HepG2 (cell line): ENCODE measurements around the gene MYO10. TPM values are rescaled to one million over a fixed set of nuclear protein-coding genes. Genes with fewer than 3 reads are reported as not detected.

Experiments
- ATAC-seq: fragments of 200-7000 bp; cut with Tn5 transposase; 3 replicates; pipeline ENCODE4 v1.9.1; 2020; ENCODE audit warnings: mild to moderate bottlenecking, moderate library complexity
- BruUV-seq: library from RNA; stranded (reverse); fragments of 400-500 nt; replicated peaks from 2 replicates; lab custom pipeline; 2021; lab: Mats Ljungman, UMichigan
- CTCF ChIA-PET: fragments of 300-600 bp; formaldehyde crosslinking; extraction: SDS; loops from one replicate; lab custom pipeline; 2021; ENCODE audit warnings: low total read pairs, inconsistent platforms, low intra/inter-chr PET ratio; lab: Yijun Ruan, JAX
- POLR2A ChIA-PET: fragments of 350-600 bp; sonication (Branson Sonifier 250); formaldehyde crosslinking; loops from one replicate; lab custom pipeline; 2020; ENCODE audit warnings: antibody characterized with exemption, inconsistent platforms; lab: Yijun Ruan, JAX
- DNase-seq: peaks from one replicate; pipeline ENCODE4 v3.0.0-alpha.2; 2015; ENCODE audit warnings: low spot score
- FAIRE-seq: peaks from 3 replicates; lab custom pipeline; 2011; peaks lifted over from hg19 to GRCh38; lab: Jason Lieb, UNC
- H2AFZ ChIP-seq: one replicate; pipeline ENCODE4 v1.6.1; 2011; ENCODE audit warnings: low read length, inconsistent platforms
- H3K27ac ChIP-seq: fragments of 300-600 bp; 3 replicates; pipeline ENCODE4 v1.8.0; 2011; ENCODE audit warnings: mixed run types, mild to moderate bottlenecking, mixed read lengths, low read length, inconsistent platforms; ENCODE audit not compliant: insufficient read depth; ENCODE audit errors: extremely low read length
- H3K27me3 ChIP-seq, 2 experiments: fragments of 200-600 bp in 1 of 2; 2 replicates in 1 of 2; 3 replicates in 1 of 2; pipeline versions ENCODE4 v1.6.0 to v1.8.0; 2011; ENCODE audit warnings: low read length in 2 of 2, mild to moderate bottlenecking in 2 of 2, moderate library complexity in 2 of 2, inconsistent platforms in 1 of 2; ENCODE audit not compliant: insufficient read depth in 2 of 2, control insufficient read depth in 1 of 2
- H3K36me3 ChIP-seq, 2 experiments: fragments of 200-600 bp in 1 of 2; replicated peaks in 1 of 2; 2 replicates in 1 of 2; 3 replicates in 1 of 2; pipeline versions ENCODE4 v1.5.1 to v1.8.0; 2011; ENCODE audit warnings: low read length in 2 of 2, inconsistent platforms in 1 of 2; ENCODE audit not compliant: insufficient read depth in 2 of 2, control insufficient read depth in 1 of 2
- H3K4me1 ChIP-seq: 2 replicates; pipeline ENCODE4 v1.5.1; 2012; ENCODE audit warnings: low read length, inconsistent platforms; ENCODE audit not compliant: insufficient read depth
- H3K4me2 ChIP-seq: 2 replicates; pipeline ENCODE4 v1.6.0; 2011; ENCODE audit warnings: low read depth, low read length, inconsistent platforms
- H3K4me3 ChIP-seq, 3 experiments: fragments of 200-600 bp in 1 of 3; sonication (generic), shearing (Covaris generic) in 1 of 3; replicated peaks in 1 of 3; 2 replicates each; pipeline ENCODE4 v1.5.1; 2011 to 2016; ENCODE audit warnings: low read length in 3 of 3, inconsistent platforms in 2 of 3, low read depth in 2 of 3, mild to moderate bottlenecking in 2 of 3, control low read depth in 1 of 3, mixed read lengths in 1 of 3; ENCODE audit not compliant: insufficient read depth in 1 of 3
- H3K79me2 ChIP-seq: one replicate; pipeline ENCODE4 v1.6.1; 2011; ENCODE audit warnings: low read length, inconsistent platforms; ENCODE audit not compliant: insufficient read depth
- H3K9ac ChIP-seq: 2 replicates; pipeline ENCODE4 v1.6.0; 2011; ENCODE audit warnings: mild to moderate bottlenecking, low read depth, low read length, inconsistent platforms; ENCODE audit not compliant: insufficient read depth
- H3K9me3 ChIP-seq: 2 replicates; pipeline ENCODE4 v1.5.1; 2012; ENCODE audit warnings: mild to moderate bottlenecking, low read length
- H4K20me1 ChIP-seq: 2 replicates; pipeline ENCODE4 v1.6.0; 2011; ENCODE audit warnings: inconsistent platforms, mild to moderate bottlenecking, low read length, moderate library complexity; ENCODE audit not compliant: insufficient read depth
- CEBPB ChIP-seq: IDR thresholded peaks from 2 replicates; pipeline ENCODE4 v1.6.1; 2011; ENCODE audit warnings: low read depth, low read length, improper control_type of control experiment, borderline replicate concordance
- HNRNPK ChIP-seq: fragments of 200-400 bp; formaldehyde crosslinking; IDR thresholded peaks from 2 replicates; pipeline ENCODE4 v1.6.1; 2018; ENCODE audit warnings: low read length, low read depth, moderate library complexity, mild to moderate bottlenecking; ENCODE audit not compliant: poor library complexity, severe bottlenecking
- NR2F1 ChIP-seq, 2 experiments: fragments of 450-650 bp in 1 of 2; formaldehyde crosslinking in 1 of 2; IDR thresholded peaks; 2 replicates each; pipeline versions ENCODE4 v1.5.0 to v1.6.1; 2016 to 2020; ENCODE audit warnings: mild to moderate bottlenecking in 1 of 2, missing compliant biosample characterization in 1 of 2, missing genetic modification reagents in 1 of 2, moderate library complexity in 1 of 2
- PCBP2 ChIP-seq: fragments of 200-400 bp; formaldehyde crosslinking; optimal IDR thresholded peaks from 2 replicates; pipeline ENCODE3; 2018; ENCODE audit warnings: low read length, low read depth; ENCODE audit not compliant: poor library complexity, severe bottlenecking
- ZNF607 ChIP-seq: sonication (generic); formaldehyde crosslinking; IDR thresholded peaks from 2 replicates; pipeline ENCODE4 v1.5.1; 2020; ENCODE audit warnings: missing genetic modification reagents, mild to moderate bottlenecking, borderline replicate concordance
- ZNF615 ChIP-seq: sonication (generic); formaldehyde crosslinking; IDR thresholded peaks from 2 replicates; pipeline ENCODE4 v1.5.0; 2020; ENCODE audit warnings: mild to moderate bottlenecking, missing genetic modification reagents, borderline replicate concordance
- WGBS: methylation state at CpG from one replicate; pipeline ENCODE4 v1.1.6; 2017; ENCODE audit warnings: low lambda C conversion rate; 5-methylcytosine and 5-hydroxymethylcytosine counted together
- in situ Hi-C: cut with HindIII; loops from 2 replicates; pipeline ENCODE4 v1.10.0; 2017; ENCODE audit warnings: low pct_unique_long_range_greater_than_20kb; ENCODE audit not compliant: extremely low pct_ligation_motif_present
- intact Hi-C: fragments of 100-400 bp; cut with micrococcal nuclease; formaldehyde crosslinking; loops from one replicate; pipeline ENCODE4 v1.10.0; 2022; ENCODE audit not compliant: unreplicated experiment
- polyA plus RNA-seq, 8 experiments: library from polyadenylated mRNA; depleted of rRNA in 3 of 8; stranded (reverse) in 7 of 8; unstranded in 1 of 8; fragments of >200 nt; fragmentation: Illumina TruSeq in 4 of 8; extraction: Trizol in 4 of 8; gene quantifications; 2 replicates each; pipeline versions ENCODE4 v1.2.1 to v1.2.3, GENCODE V29; 2011 to 2016; ENCODE audit warnings: low read depth in 4 of 8, missing spikeins in 1 of 8, mixed read lengths in 1 of 8; ENCODE audit not compliant: insufficient read depth in 1 of 8
- total RNA-seq, 5 experiments: library from RNA; depleted of rRNA; stranded (reverse); fragments of >200 nt; fragmentation: Illumina TruSeq; extraction: Trizol; gene quantifications; 2 replicates each; pipeline ENCODE4 v1.2.3, GENCODE V29; 2016; ENCODE audit warnings: low read depth in 1 of 5

Gene MYO10
- total and polyA plus RNA-seq, 2 of the 13 experiments (the other 11 are each of a cell fraction or from before 2014, with no cell fraction given): 4.5 to 14.0 TPM

DNA sequence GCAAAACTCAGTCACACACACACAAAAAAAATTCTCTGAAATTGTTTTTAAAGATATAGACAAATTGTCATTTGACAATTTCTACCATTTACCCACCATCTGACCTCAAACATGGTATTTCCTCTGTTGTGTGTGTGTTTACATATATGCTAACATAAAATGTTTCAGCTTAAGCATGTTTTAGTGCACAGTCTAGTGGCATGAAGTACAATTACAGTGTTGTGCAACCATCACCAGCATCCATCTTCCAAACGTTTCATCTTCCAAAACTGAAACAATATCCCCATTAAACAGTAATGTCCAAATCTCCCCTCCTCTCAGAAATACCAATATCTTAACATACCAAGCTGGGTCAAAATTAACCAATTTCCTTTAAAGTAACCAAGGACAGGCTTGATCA, 65.2 kb downstream of the MYO10 start:
- no peaks in the 10 kb centered on the region for H3K36me3 ChIP-seq
- ATAC-seq: no peak
- H3K9ac ChIP-seq: no peak overlapping the region
- DNase-seq: no peak
- H3K79me2 ChIP-seq: no peaks in the 10 kb centered on the region
- H4K20me1 ChIP-seq: no peaks in the 10 kb centered on the region
- FAIRE-seq: no peak
- H2AFZ ChIP-seq: no peak overlapping the region
- TF ChIP-seq CEBPB (0 out of 2 replicates have a peak, but pooled peaks have one; percentile 37), ZNF607 (CRISPR knock-in tag) (no peak)
- TF ChIP-seq, all 625 proteins: peak for 1
- intact Hi-C loops: no loop called here
- Histone ChIP-seq H3K9me3 (no peaks in the 10 kb centered on the region; the same call in 1 of the 2 replicates), H3K4me1 (no peaks in the 10 kb centered on the region), H3K4me2 (no peak overlapping the region), H3K27me3 (no peaks in the 10 kb centered on the region), H3K27ac (no peak overlapping the region), H3K4me3 (no peak overlapping the region)
- BruUV-seq: no TSS peak
- in situ Hi-C loops: no loop called here
- WGBS: 46% methylated on average over 1 of the region's 1 CpG
- POLR2A ChIA-PET: no interaction called here
- CTCF ChIA-PET: no interaction called here

- Histone ChIP-seq H3K9ac (no peak overlapping the region), H3K36me3 (no peaks in the 10 kb centered on the region), H2AFZ (no peak overlapping the region), H3K9me3 (no peaks in the 10 kb centered on the region; the same call in 1 of the 2 replicates), H3K27me3 (no peaks in the 10 kb centered on the region), H3K79me2 (no peaks in the 10 kb centered on the region), H3K4me3 (no peak overlapping the region), H3K4me2 (no peak overlapping the region), H3K4me1 (no peaks in the 10 kb centered on the region), H3K27ac (no peak overlapping the region), H4K20me1 (no peaks in the 10 kb centered on the region)
- ChIA-PET POLR2A (no interaction called here), CTCF (no interaction called here)
- WGBS: 57% methylated on average over 14 of the region's 15 CpGs
- no peak for TF ChIP-seq NR2F1 (CRISPR knock-in tag; IDR thresholded peaks at IDR 0.05)
- no peak for TF ChIP-seq ZNF615 (CRISPR knock-in tag)
- TF ChIP-seq HNRNPK: peak; percentile 81
- TF ChIP-seq PCBP2: peak; percentile 61
- FAIRE-seq (no peak), ATAC-seq (no peak), DNase-seq (no peak)
- no TSS peak for BruUV-seq
- intact Hi-C loops: no loop called here
- in situ Hi-C loops: no loop called here
Observed at GRCh38 chr5:16869821-16870796, 66.0 kb downstream of the MYO10 start.
